Limb (tissue), 2 donors: ENCODE results near the gene PPP2R1B.
A peak's percentile ranks its signal among the peaks of the same experiment; 100 is the strongest.
"Not testable (repeated sequence)": the region's sequence is repeated elsewhere in the genome, so short reads cannot be mapped to it uniquely, and the experiment has no call there.

ENCODE experiments used
- DNase-seq, 2 donors: peaks; one replicate each; pipeline ENCODE4 v3.0.0-alpha.2; 2016; ENCODE audit errors: extremely low spot score in 2 of 2

The PPP2R1B gene

GRCh38 chr11:111727431-111727830 is 38.8 kb downstream of the PPP2R1B start:
- DNase-seq, result no peak

GRCh38 chr11:111726301-111726713 is 39.9 kb downstream of the PPP2R1B start:
- DNase-seq, result no peak

- no peak for DNase-seq
Observed at GRCh38 chr11:111725621-111726020, 40.6 kb downstream of the PPP2R1B start.

- no peak for DNase-seq
Observed at GRCh38 chr11:111724615-111725129, 41.5 kb downstream of the PPP2R1B start.

GRCh38 chr11:111723595-111723994 is 42.6 kb downstream of the PPP2R1B start:
- no peak for DNase-seq

GRCh38 chr11:111722501-111722900 is 43.7 kb downstream of the PPP2R1B start:
- DNase-seq, result no peak

- no peak for DNase-seq
Observed at GRCh38 chr11:111720801-111721494, 45.2 kb downstream of the PPP2R1B start.

GRCh38 chr11:111719379-111719778 is 46.8 kb downstream of the PPP2R1B start:
- DNase-seq, result no peak

GRCh38 chr11:111718859-111719258 is 47.3 kb downstream of the PPP2R1B start:
- DNase-seq, result no peak

GRCh38 chr11:111718436-111718835 is 47.8 kb downstream of the PPP2R1B start:
- DNase-seq, result no peak

- DNase-seq, result not testable (repeated sequence)
Observed at GRCh38 chr11:111717660-111718059, 48.5 kb downstream of the PPP2R1B start.

GRCh38 chr11:111715142-111715816 is 50.9 kb downstream of the PPP2R1B start:
- DNase-seq, result no peak

- no peak for DNase-seq
Observed at GRCh38 chr11:111714522-111714921, 51.7 kb downstream of the PPP2R1B start.

- no peak for DNase-seq
Observed at GRCh38 chr11:111707691-111708067, 58.5 kb downstream of the PPP2R1B start.

- DNase-seq, result peak in 1 of 2 donors; percentile 40
Observed at GRCh38 chr11:111707039-111707690, 59.0 kb downstream of the PPP2R1B start.

- peak in 1 of 2 donors; percentile 9 for DNase-seq
Observed at GRCh38 chr11:111703576-111703975, 62.6 kb downstream of the PPP2R1B start.

- DNase-seq, result no peak
Observed at GRCh38 chr11:111702623-111703022, 63.6 kb downstream of the PPP2R1B start.

GRCh38 chr11:111700162-111700561 is 66.0 kb downstream of the PPP2R1B start:
- no peak for DNase-seq

- DNase-seq, result no peak
Observed at GRCh38 chr11:111699579-111700156, 66.5 kb downstream of the PPP2R1B start.

- no peak for DNase-seq
Observed at GRCh38 chr11:111698852-111699559, 67.2 kb downstream of the PPP2R1B start.

GRCh38 chr11:111697933-111698371 is 68.2 kb downstream of the PPP2R1B start:
- DNase-seq, result no peak
